NCI-H1417 treated with DMSO at 0.1 percent for 48 hours (cell line): ENCODE measurements around the gene SLFN5.
A peak's percentile ranks its signal among the peaks of the same experiment; 100 is the strongest.
"Not testable (repeated sequence)": the region's sequence is repeated elsewhere in the genome, so short reads cannot be mapped to it uniquely, and the experiment has no call there.

Experiments
- DNase-seq: peaks from one replicate; lab custom pipeline; 2025; lab: John Stamatoyannopoulos, UW

SLFN5 gene

DNA sequence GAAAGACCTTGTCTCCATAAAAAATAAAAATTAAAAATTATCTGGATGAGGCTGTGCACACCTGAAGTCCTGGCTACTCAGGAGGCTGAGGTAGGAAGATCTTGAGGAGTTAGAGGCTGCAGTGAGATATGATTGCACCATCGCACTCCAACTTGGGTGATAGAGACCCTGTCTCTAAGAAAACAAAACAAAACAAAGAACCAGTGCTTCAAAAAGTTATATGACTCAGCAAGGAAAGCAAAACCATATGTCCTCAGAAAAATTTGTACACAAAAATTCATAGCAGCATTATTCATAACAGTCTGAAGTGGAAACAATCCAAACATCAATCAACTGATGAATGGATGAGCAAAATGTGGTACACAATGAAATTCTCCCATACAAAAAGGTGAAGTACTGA lies 48.9 kb downstream of the SLFN5 start:
- no peak for DNase-seq

DNA sequence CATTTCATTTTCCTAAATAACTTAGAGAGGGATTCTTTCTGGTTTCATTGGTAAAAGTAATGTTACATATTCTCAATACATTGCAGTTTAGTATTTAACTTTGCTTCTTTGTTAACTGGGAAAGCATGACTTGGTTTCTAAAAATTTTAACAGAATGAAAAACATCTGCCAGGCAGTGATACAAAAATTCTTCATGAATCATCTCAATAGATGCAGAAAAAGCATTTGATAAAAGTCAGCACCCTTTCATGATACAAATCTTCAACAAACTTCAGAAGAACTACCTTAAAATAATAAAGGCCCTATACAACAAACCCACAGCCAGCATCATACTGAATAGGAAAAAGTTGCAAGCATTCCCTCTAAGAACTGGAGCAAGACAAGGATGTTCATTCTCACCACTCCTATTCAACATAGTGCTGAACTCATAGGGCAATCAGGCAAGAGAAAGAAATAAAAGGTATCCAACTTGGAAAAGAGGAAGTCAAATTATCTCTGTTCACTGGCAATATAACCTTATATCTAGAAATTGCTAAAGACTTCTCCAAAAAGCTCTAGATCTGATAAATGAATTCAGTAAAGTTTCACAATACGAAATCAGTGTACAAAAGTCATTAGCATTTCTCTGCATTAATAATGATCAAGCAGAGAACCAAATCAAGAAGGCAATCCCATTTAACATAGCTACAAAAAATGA lies 50.4 kb downstream of the SLFN5 start:
- DNase-seq: no peak

DNA sequence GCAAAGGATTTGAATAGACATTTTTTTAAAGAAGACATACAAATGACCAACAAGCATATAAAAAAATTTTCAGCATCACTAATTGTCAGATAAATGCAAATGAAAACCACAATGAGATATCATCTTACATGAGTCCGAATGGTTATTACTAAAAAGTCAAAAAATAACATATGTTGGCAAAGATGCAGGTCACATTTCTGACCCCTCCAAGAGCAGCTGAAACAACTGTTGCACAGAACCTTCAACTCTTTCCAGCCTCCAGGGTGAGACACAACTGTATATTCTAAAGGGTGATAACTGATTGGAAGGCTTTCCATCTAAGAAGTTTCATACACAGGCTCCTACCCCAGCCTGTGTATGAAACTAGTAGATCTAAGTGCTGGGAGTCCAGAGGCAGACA lies 51.9 kb downstream of the SLFN5 start:
- DNase-seq: no peak

DNA sequence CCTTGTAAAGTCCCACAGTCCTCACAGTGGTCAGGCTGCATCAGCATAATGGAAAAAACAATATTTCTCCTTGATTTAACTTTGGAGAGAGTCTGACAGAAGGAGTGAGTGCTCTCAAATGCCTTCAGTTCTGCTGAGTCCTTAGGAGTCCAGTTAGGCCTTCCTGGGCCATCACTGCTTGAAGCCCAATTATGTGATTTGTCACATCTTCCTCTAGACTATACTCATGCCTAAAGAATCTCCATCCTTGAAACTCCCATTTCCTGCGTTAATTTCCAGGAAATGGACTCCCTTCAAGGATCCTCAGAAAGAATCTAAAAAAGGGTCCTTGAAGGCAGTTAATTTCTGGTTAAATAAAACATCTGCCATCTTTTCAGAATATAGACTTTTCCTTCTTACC lies 52.8 kb downstream of the SLFN5 start:
- DNase-seq: no peak

DNA sequence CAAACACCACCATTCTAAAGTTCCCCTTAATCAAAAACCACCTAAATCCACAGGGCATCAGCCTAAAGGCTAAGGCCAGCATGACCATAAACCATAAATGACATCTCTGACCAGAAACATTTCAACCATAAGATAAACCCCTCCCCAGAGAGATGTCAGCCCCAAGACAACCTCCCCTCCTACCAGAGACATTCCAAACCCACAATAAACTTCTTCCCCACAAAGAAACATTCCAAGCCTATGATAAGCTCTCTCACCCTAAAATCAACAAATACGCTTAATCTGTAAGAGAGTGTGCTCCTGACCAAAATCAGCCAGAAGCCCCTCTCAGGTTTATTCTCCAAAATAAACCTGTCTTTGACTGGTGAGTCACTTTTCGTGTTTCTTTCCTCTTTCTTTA lies 54.8 kb downstream of the SLFN5 start:
- no peak for DNase-seq

DNA sequence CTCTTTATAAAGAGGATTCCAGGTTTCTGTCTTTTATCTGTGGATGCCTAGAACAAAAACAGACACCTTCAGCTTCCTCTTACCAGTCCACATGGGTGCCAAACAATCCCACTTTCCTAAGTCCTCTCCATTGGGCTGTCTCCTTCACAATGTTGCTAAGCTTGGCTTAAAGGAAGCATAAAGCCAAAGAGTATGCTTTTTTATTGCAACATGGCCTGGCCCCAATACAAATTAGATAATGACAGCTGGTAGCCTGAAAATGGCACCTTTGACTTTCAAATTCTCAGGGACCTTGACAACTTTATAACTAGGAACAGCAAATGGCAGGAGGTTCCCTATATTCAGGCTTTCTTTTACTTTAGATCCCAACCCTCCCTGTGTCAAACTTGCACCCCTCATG lies 55.8 kb downstream of the SLFN5 start:
- DNase-seq: no peak

DNA sequence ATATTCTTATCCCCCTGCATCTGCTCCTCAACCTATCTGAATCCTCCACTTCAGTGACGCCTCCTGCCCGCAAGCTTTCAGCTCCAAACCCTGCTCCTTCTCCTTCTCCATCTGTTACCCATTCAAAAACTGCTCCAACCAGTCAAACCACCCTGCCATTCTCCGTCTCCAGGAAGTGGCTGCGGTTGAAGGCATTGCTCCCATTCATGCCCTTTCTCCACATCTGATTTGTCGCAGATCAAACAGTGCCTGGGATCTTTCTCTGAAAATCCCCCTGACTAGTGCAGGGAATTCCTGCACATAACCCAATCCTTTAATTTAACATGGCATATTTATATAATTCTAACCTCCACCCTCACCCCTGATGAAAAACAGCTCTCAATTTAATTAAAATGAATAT lies 56.3 kb downstream of the SLFN5 start:
- DNase-seq: no peak

DNA sequence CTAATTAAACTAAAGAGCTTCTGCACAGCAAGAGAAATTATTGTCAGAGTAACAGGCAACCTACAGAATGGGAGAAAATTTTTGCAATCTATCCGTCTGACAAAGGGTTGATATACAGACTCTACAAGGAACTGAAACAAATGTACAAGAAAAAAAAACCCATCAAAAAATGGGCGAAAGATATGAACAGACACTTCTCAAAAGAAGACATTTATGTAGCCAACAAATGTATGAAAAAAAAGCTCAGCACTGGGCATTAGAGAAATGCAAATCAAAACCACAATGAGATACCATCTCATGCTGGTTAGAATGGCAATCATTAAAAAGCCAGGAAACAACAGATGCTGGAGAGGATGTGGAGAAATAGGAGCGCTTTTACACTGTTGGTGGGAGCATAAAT lies 66.5 kb downstream of the SLFN5 start:
- DNase-seq: not testable (repeated sequence)

DNA sequence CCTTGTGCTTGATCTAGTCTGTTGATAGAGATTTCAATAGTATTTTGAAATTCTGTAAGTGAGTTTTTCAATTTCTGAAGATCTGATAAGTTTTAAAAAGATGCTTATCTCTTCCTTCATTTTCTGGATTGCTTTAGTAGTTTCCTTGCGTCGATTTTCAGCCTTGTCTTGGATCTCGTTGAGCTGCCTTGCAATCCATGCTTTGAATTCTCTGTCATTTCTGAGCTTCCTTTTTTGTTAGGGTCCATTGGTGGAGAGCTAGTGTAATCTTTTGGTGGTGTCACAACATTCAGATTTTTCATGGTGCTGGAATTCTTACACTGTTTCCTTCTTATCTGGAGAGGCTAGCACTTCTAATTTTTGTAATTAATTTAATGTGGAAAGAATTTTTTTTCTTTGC lies 69.5 kb downstream of the SLFN5 start:
- DNase-seq: no peak

DNA sequence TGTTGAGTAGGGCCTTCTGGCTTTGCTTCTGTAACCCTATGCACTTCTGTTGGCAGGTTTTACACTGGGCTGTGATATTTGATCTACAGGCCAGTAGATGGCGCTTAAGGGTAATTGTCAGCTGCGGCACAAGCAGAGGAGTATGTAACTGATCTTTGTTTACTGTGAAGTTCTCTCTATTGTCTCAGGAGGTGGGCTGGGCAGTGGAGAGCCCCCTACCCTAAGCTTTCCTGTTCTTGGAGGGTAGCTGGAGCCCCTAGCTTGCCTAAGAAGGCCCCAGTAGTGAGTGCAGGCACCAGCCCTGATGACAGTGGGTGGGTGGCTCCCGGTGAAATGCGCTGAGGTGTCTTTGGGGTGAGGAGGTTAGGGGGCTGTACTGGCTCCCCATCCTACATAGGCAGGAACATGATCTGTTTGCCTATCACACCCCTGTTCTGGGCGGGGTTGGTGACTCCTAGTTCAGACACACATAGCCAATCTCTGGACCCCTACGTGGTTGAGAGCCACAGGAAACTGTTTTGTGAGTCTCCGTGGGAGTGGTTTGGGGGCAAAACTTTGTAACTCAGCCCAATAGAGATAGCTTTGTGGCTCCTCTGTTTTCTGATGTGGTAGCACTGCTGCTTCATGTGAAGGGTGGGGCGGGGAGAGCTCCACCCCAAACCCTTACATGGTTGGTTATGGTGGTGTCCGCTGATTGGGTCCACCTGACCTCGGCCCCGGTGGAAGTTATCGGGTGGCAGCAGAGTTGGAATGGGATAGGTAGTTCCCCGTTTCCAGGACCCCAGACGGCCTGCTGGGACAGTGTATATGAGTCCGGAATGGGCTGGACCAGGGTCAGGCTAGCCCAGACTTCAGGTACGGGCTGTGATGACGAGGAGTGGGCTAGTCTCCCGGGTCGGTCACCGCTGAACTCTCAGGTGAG lies 70.2 kb downstream of the SLFN5 start:
- DNase-seq: peak; percentile 39

DNA sequence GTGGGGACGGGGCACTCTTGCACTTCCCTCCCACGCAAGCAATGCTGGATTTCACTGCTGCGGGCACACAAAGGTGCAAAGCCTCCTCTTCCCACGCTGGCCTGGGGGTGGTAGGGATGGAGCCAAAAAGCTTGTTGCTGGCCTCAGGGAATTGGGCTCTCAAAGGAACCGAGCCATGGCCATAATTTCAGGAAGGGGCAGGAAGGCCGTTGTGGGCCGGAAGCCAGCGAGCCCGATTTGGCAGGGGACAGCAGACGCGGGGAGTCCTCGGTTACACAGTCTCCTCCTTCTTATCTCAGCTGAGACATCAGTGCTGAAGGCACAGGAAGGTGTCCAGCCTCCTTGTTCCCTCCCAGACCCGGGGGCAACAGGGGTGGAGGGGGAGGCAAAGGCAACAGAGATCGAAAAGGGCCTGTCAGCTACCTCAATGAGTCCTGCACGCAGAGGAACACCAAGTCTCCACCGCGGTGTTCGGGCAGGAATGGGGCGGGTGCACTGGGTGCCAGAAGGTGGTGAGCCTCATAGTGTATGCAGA lies 71.1 kb downstream of the SLFN5 start:
- no peak for DNase-seq

DNA sequence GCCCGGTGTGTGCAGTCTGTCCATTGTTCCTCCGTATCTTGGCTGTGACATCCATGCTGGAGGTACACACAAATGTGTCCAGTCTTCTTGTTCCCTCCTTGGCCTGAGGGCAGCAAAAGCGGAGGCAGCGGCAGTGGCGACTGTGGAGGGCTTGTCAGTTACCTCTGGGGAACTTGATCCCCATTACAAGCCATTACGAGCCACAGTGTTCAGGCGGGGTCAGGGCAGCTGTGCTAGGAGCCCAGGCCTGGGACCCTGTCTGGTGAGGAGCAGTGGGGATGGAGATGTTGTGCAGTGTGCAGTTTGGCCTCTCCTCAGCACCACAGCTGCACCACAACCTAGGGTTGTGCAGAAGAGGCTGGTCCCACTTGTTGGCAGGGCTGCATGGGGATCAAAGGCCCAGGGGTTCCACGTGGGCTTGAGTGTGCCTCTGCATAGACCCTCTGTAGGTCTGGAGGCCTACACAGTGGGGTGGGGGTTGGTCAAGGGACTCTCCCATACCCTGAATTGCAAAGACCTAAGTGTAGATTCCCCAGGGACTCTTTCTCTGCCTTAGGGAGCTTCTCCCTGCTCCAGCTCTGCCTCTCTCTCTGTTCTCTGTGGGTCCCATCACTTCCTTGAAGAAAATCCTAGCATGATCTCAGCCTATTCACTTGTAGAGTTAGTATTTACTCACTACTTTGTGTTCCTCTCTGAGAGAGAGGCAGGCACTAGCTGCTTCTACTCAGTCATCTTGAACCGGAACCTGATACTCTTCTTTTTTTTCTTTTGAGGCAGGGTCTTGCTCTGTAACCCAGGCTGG lies 71.7 kb downstream of the SLFN5 start:
- DNase-seq: no peak

DNA sequence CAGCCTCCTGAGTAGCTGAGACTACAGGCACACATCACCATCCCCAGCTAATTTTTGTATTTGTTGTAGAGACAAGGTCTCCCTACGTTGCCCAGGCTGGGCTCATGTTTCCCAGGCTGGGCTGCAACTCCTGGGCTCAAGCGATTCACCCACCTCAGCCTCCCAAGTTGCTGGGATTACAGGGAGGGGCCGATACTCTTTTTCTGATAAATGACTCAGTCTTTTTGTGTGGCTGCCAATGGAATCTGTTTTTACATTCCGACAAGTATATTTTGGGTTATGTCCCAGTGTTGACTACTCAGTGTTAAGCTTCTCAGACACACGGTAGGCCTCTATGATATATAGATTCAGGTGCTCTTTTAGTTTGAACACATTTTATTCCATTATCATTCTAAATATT lies 72.4 kb downstream of the SLFN5 start:
- no peak for DNase-seq

DNA sequence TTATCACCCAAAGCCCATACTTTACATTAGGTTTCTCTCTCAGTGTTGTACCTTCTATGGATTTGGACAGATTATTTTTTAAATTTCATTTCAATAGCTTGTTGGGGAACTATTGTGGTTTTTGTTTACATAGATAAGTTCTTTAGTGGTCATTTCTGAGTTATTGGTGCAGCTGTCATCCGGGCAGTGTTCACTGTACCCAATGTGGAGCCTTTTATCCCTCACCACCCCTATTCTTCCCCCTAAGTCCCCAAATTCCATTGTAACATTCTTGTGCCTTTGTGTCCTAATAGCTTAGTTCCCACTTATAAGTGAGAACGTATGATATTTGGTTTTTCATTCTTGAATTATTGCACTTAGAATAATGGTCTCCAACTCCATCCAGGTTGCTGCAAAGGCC lies 73.1 kb downstream of the SLFN5 start:
- no peak for DNase-seq

DNA sequence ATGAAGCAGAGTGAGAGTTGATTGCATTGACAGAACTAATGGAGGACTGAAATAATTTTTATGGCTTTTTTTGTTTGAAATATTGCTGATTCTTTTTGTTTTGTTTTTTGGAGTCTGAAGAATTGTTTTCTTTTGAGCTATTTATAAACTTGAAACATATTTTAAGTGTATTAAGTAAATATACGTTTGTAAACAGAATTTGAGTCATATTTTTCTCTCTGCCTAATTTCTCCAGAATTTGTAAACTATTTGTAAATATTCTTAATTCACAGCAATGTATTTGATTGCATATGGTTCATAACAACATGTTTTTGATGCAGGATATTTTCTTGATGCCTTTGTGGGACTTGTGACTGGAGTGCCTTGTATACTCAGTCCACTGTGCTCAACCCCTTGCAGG lies 79.9 kb downstream of the SLFN5 start:
- DNase-seq: no peak
